ENCODE measurements around the gene HUS1.

GRCh38 chr7:47965456-47965855 is 14.0 kb downstream of the HUS1 start:
- TF ChIP-seq EP300 (IDR thresholded peaks at IDR 0.05), result no peak
- TF ChIP-seq POLR2A (IDR thresholded peaks at IDR 0.05), result no peak
- no peak for TF ChIP-seq CTCF (IDR thresholded peaks at IDR 0.05)
